Measurements from ENCODE around the gene AFMID.

GRCh38 chr17:78255029-78255656, 68.0 kb downstream of the AFMID start:
- TF ChIP-seq POLR2A (IDR thresholded peaks at IDR 0.05): no peak
- no peak for TF ChIP-seq CTCF (IDR thresholded peaks at IDR 0.05 in 4 of 5, conservative IDR thresholded peaks at IDR 0.05 in 1 of 5)
